HG02763 (cell line): ENCODE data around the gene ZNF684.
"Not testable (repeated sequence)": the region's sequence is repeated elsewhere in the genome, so short reads cannot be mapped to it uniquely, and the experiment has no call there.

Experiments used
- ATAC-seq: cut with Tn5 transposase; IDR thresholded peaks from one replicate; pipeline ENCODE4 v1.9.1; 2021; ENCODE audit warnings: mild to moderate bottlenecking, moderate library complexity; ENCODE audit not compliant: unreplicated experiment

The ZNF684 gene

GRCh38 chr1:40531381-40532061, at the start of gene ZNF684:
ZNF684 (plus strand) TSS chr1:40531637; CDS start chr1:40533167, 1,530 bp downstream.
- peak; percentile 93 for ATAC-seq

GRCh38 chr1:40495315-40495903, 36.0 kb upstream of the ZNF684 start:
- ATAC-seq: no peak

DNA sequence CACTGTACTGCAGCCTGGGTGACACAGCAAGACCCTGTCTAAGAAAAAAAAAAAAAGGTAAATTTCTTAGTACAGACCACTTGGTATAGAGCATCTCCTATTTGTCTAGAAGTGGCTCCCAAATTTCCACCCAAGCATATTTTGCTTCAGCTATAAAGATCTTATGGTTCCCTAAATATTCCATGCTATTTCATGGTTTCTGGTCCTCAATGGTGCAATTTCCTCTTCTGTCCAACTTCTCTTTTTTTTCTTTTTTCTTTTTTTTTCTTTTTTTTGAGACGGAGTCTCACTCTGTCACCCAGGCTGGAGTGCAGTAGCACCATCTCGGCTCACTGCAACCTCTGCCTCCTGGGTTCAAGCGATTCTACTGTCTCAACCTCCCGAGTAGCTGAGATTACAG, 28.8 kb upstream of the ZNF684 start:
- not testable (repeated sequence) for ATAC-seq

DNA sequence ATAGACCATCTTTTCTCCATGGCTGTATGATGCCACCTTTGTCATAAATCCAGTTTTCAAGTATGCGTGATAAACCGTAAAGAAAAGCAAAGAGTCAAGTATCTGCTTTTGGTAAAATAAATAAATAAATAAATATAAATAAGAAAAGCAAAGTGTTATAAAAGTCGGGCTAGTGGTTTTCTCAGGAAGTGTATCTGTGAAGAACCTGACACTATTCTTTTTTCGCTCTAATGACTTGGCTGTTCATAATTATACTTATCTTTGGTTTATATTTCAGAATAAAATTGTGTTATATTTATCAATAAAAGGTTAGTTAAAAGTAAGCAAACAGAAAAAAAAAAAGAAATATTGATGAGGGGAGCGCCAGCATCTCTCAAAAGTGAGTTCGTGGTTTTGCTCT, 23.5 kb upstream of the ZNF684 start:
- ATAC-seq: no peak

- ATAC-seq: peak; percentile 76
Observed at GRCh38 chr1:40508375-40509341, 22.8 kb upstream of the ZNF684 start, which contains the start of gene EXO5. EXO5 (plus strand) TSS chr1:40508767; CDS start chr1:40514545, 5,778 bp downstream.

- no peak for ATAC-seq
Observed at GRCh38 chr1:40519517-40519916, 11.9 kb upstream of the ZNF684 start.

GRCh38 chr1:40530735-40531380, 579 bp upstream of the ZNF684 start:
- ATAC-seq: no peak

DNA sequence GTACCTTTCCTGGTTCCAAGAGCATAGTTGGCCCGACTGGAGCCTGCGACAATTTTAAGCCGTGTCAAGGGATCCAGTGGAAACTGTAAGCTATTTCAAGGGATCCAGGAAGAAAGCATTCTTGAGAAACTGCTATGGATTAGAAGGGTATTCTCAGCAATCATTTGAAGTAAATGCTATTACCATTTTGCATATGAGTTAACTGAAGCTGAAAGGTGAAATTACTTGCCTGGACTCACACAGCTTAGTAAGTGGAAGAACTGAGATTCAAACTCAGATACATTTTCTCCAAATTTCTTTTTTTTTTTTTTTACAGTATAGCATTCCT, 589 bp downstream of the ZNF684 start:
- ATAC-seq: no peak

DNA sequence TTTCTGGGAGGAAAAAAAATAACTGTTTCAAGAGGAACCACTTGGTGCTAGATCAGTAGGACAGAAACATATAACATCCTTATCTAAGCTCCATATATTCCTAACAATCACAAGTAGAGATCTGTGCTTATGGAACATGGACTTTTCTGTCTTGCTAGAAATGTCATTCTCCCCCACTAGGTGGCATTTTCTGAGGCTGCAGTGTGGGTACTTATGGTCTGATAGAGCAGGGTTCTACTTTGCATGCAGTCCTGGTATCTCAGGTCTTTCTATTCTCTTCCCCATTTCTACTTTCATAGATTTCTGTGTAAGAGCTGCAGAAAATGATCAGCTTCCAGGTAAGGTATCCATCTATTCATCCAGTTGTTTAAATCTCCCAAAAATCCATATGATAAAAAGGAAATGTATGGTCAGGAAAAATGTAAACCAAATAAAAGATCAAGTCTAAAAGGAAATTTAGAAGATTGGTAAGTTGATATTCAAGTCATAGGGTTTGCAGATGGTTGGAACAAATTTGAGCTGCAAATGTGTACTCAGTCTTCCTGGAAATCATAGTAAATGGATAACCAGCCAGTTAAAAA, 1.5 kb downstream of the ZNF684 start:
- no peak for ATAC-seq

DNA sequence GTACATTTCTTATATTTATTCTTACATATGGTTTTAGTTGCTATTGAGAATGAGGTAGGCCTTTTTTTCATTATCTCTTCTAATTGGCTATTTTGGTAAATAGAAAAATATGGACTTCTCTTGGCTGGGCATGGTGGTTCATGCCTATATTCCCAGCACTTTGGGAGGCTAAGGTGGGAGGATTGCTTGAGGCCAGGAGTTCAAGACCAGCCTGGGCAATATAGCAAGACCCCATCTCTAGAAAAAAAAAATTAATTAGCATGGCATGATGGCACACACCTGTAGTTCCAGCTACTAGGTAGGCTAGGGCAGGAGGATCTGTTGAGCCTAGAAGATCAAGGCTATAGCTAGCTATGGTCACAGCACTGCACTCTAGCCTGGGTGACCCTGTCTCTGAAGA, 3.2 kb downstream of the ZNF684 start:
- no peak for ATAC-seq

DNA sequence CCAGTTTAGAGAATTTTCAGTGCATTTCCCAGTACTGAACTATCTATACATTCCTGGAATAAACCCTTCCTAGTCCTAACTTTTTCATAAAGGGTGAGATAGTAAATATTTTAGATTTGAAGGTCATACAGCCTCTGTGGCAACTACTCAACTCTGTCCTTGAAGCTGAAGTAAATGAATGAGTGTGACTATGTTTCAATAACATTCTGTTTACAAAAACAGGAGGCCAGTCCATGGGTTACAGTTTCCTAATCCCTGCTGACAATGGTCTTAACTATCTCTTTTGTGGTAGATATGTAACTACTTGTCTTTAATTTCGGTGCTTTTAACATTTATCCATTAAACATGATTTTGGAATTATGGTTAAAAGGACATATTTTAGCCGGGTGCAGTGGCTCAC, 4.3 kb downstream of the ZNF684 start:
- no peak for ATAC-seq

DNA sequence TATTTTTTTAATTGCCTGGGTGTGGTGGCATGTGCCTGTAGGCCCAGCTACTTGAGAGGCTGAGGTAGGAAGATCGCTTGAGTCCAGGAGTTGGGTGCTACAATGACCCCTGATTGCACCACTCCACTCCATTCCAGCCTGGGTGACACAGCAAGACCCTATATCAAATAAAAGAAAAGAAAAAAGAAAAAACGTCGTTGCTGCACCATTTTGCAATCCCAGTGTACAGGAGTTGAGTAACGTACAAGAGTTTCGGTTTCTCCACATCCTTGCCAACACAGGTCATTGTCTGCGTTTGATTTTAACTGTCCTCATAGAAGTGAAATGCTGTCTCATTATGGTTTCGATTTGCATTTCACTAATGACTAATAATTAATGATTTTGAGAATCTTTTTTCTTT, 7.9 kb downstream of the ZNF684 start:
- no peak for ATAC-seq

DNA sequence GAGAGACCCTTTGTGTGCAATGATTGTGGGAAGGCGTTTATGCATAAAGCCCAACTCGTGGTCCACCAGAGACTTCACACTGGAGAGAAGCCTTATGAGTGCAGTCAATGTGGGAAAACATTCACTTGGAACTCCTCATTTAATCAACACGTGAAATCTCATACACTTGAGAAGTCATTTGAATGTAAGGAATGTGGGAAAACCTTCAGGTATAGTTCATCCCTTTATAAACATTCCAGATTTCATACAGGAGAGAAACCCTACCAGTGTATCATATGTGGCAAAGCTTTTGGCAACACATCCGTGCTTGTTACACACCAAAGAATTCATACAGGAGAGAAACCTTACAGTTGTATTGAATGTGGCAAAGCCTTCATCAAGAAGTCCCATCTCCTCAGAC, 15.5 kb downstream of the ZNF684 start:
- no peak for ATAC-seq

GRCh38 chr1:40553017-40553416, 21.6 kb downstream of the ZNF684 start:
- ATAC-seq: no peak

- not testable (repeated sequence) for ATAC-seq
Observed at GRCh38 chr1:40554807-40555206, 23.4 kb downstream of the ZNF684 start.

GRCh38 chr1:40556121-40556520, 24.7 kb downstream of the ZNF684 start:
- no peak for ATAC-seq

- ATAC-seq: not testable (repeated sequence)
Observed at GRCh38 chr1:40558241-40558640, 26.8 kb downstream of the ZNF684 start.

DNA sequence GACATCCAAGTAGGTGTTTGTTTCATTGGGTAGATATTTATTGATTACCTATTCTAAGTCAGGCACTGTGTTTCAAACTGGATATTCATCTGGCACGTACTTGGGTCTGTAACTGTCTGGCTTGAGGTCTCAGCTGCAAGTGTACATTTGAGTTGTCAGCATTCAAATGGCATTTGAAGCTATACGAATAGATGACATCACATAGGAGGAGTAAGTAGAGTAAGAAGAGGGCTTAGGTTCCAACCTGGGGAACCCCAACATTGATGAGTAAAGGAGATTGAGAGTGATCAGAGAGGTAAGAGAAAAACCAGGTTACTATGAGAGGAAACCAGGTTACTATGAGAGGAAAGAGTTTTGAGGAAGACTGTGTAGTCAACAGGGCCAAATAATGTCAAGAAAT, 30.7 kb downstream of the ZNF684 start:
- ATAC-seq: no peak

- ATAC-seq: no peak
Observed at GRCh38 chr1:40563266-40563665, 31.8 kb downstream of the ZNF684 start.

GRCh38 chr1:40564506-40564905, 33.1 kb downstream of the ZNF684 start:
- no peak for ATAC-seq

DNA sequence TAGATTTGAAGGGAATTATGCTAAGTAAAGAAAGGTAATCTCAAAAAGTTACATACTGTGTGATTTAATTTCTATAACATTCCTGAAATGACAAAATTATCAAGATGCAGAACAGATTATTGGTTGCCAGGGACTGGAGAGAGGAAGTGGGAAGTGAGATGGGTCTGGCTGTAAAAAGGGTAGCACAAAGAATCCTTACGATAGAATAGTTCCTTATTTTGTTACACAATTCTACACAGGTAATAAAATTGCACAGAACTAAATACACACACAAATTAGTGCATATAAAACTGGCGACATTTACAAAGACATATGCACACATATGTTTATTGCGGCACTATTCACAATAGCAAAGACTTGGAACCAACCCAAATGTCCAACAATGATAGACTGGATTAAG, 33.5 kb downstream of the ZNF684 start:
- no peak for ATAC-seq
